GM10266 (cell line): ENCODE data around the gene AMPD3.

ENCODE experiments used
- DNase-seq: peaks from one replicate; pipeline ENCODE4 v3.0.0; 2012; ENCODE audit errors: extremely low spot score
- TF ChIP-seq, protein P1 (sequence below): IDR thresholded peaks from 2 replicates; pipeline ENCODE4 v1.5.1; 2012; ENCODE audit warnings: mild to moderate bottlenecking, low read depth; ENCODE audit not compliant: control insufficient read depth, insufficient read depth; ENCODE audit errors: missing control alignments

AMPD3 gene

DNA sequence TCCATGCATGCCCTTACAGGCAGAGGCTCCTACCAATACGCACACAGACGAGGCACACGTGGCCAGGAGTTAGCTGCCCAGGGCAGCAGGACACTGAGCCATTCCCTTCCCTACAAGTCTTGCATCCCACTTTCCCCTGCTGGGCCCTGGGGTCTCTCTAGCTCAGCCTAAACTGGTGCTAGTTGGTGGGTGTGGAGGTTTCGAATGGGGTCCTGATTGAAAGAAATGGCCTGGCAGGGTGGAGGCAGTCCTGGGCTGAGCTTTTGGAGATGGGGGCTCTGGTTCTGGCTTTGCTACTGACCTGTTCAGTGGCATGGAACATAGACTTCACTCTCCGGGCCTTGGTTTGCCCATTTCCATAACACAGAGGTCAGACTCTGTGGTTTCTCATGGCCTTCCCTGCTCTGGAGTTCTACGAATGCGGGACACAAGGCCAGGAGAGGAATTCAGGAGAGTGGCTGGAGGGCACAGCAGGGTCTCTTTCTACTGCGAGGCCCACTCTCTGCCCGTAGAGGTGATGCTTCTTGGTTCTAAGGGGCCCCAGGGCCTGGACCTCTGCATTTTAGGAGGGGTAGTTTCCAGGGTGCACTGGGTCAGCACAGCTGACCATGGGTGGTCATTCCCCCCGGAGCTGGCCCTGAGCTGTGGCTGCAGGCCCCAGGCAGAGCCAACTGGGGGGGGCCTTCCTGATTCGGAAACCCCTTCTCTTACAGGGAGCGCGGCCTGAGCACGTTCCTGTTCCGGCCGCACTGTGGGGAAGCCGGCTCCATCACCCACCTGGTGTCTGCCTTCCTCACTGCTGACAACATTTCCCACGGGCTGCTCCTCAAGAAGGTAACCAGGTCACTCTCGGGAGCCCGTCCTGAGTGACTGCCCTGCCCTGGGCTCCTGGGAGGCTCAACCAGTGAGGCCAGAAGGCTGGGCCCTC is 46.0 kb downstream of the AMPD3 start:
- TF ChIP-seq, protein P1, sequence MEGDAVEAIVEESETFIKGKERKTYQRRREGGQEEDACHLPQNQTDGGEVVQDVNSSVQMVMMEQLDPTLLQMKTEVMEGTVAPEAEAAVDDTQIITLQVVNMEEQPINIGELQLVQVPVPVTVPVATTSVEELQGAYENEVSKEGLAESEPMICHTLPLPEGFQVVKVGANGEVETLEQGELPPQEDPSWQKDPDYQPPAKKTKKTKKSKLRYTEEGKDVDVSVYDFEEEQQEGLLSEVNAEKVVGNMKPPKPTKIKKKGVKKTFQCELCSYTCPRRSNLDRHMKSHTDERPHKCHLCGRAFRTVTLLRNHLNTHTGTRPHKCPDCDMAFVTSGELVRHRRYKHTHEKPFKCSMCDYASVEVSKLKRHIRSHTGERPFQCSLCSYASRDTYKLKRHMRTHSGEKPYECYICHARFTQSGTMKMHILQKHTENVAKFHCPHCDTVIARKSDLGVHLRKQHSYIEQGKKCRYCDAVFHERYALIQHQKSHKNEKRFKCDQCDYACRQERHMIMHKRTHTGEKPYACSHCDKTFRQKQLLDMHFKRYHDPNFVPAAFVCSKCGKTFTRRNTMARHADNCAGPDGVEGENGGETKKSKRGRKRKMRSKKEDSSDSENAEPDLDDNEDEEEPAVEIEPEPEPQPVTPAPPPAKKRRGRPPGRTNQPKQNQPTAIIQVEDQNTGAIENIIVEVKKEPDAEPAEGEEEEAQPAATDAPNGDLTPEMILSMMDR, result no peak
- no peak for DNase-seq

GRCh38 chr11:10502065-10502680 is 47.1 kb downstream of the AMPD3 start:
- no peak for DNase-seq
- TF ChIP-seq, protein P1, result no peak

GRCh38 chr11:10502770-10503169 is 47.7 kb downstream of the AMPD3 start:
- TF ChIP-seq, protein P1, result no peak
- DNase-seq, result no peak

DNA sequence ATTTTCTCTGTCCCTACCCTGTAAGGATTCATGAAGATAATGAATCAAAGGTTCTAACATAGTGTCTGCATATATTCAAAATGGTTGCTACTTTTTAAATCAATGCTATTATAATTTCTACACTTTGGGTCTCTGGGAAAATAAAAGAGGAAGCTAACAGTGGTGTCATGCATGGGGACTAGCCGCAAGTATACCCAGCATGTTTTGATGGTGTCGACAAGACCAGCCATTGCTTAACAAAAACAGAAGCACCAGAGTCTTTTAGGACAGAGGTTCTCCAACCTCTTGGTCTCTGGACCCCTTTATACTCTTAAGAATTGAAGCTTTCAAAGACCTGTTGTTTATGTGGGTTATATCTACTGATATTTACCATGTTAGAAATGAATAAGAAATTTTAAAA is 48.2 kb downstream of the AMPD3 start:
- TF ChIP-seq, protein P1, result no peak
- DNase-seq, result no peak

- TF ChIP-seq, protein P1, result no peak
- DNase-seq, result no peak
These were observed 48.9 kb downstream of the AMPD3 start for GRCh38 chr11:10503777-10504480.

- DNase-seq, result no peak
- TF ChIP-seq, protein P1, result no peak
These were observed 49.4 kb downstream of the AMPD3 start for GRCh38 chr11:10504490-10504889.
